Measurements from ENCODE around the gene TAF8.

GRCh38 chr6:42095094-42095493 is 44.8 kb downstream of the TAF8 start:
- TF ChIP-seq EZH2phosphoT487 (IDR thresholded peaks at IDR 0.05; ENCODE audit: borderline replicate concordance, low read length) (no peak), CTCF (IDR thresholded peaks at IDR 0.05; ENCODE audit: low read depth, low read length, poor library complexity, severe bottlenecking) (no peak)

All from DOHH2 (cell line).